Panc1 (cell line): Measurements from ENCODE around the gene DCST2. TPM values are rescaled to one million over a fixed set of nuclear protein-coding genes. Genes with fewer than 3 reads are reported as not detected.

Experiments
- ATAC-seq: fragments of 200-7000 bp; cut with Tn5 transposase; 2 replicates; pipeline ENCODE4 v1.9.1; 2020; ENCODE audit warnings: mild to moderate bottlenecking, moderate library complexity
- BruUV-seq: library from RNA; stranded (reverse); fragments of 400-500 nt; replicated peaks from 2 replicates; lab custom pipeline; 2021; lab: Mats Ljungman, UMichigan
- CTCF ChIA-PET: fragments of 300-600 bp; sonication (Branson Sonifier 250); formaldehyde crosslinking; loops from one replicate; lab custom pipeline; 2022; ENCODE audit warnings: antibody characterized with exemption; lab: Charles Lee
- POLR2A ChIA-PET: fragments of 300-600 bp; sonication (Branson Sonifier 250); formaldehyde crosslinking; loops from one replicate; lab custom pipeline; 2022; ENCODE audit warnings: antibody characterized with exemption; lab: Charles Lee
- DNase-seq: peaks from one replicate; pipeline ENCODE4 v3.0.0-alpha.2; 2010; ENCODE audit warnings: low read depth, low spot score
- H3K27ac ChIP-seq: 2 replicates; pipeline ENCODE4 v1.5.1; 2011; ENCODE audit warnings: mild to moderate bottlenecking, low read length, inconsistent platforms
- H3K27me3 ChIP-seq: fragments of 200-500 bp; sonication (Bioruptor generic); 2 replicates; pipeline ENCODE4 v1.6.0; 2014; ENCODE audit warnings: low read length, inconsistent platforms; ENCODE audit not compliant: control insufficient read depth, insufficient read depth
- H3K36me3 ChIP-seq: fragments of 200-500 bp; sonication (Bioruptor generic); 2 replicates; pipeline ENCODE4 v1.5.1; 2014; ENCODE audit warnings: inconsistent platforms, mild to moderate bottlenecking, low read length, moderate library complexity; ENCODE audit not compliant: control insufficient read depth, insufficient read depth
- H3K4me1 ChIP-seq: 2 replicates; pipeline ENCODE4 v1.5.1; 2011; ENCODE audit warnings: inconsistent platforms, mild to moderate bottlenecking, low read length, moderate library complexity; ENCODE audit not compliant: control insufficient read depth, insufficient read depth
- H3K4me3 ChIP-seq, 2 experiments: 2 replicates each; pipeline ENCODE4 v1.5.1; 2011 to 2012; ENCODE audit warnings: low read depth in 2 of 2, low read length in 2 of 2, mild to moderate bottlenecking in 2 of 2, inconsistent platforms in 1 of 2, moderate library complexity in 1 of 2
- H3K9me3 ChIP-seq: fragments of 200-500 bp; sonication (Bioruptor generic); 2 replicates; pipeline ENCODE4 v1.5.1; 2014; ENCODE audit warnings: low read depth, mild to moderate bottlenecking, inconsistent platforms, low read length, moderate library complexity; ENCODE audit not compliant: control insufficient read depth, insufficient read depth
- POLR2AphosphoS5 ChIP-seq: IDR thresholded peaks from 2 replicates; pipeline ENCODE4 v1.6.1; 2012; ENCODE audit warnings: mild to moderate bottlenecking, low read depth, low read length, moderate library complexity
- SIN3A ChIP-seq: IDR thresholded peaks from 2 replicates; pipeline ENCODE4 v1.6.1; 2012; ENCODE audit warnings: low read depth, mild to moderate bottlenecking, low read length, moderate library complexity, borderline replicate concordance; ENCODE audit not compliant: insufficient read depth
- TCF7L2 ChIP-seq: IDR thresholded peaks from 2 replicates; pipeline ENCODE4 v1.6.1; 2011; ENCODE audit warnings: mild to moderate bottlenecking, low read depth, low read length, inconsistent platforms
- in situ Hi-C: cut with HindIII; loops from 2 replicates; pipeline ENCODE4 v1.10.0; 2016; ENCODE audit warnings: low sequenced_read_pairs, low pct_unique_long_range_greater_than_20kb
- intact Hi-C: fragments of 100-400 bp; cut with micrococcal nuclease; formaldehyde crosslinking; loops from one replicate; pipeline ENCODE4 v1.10.0; 2022; ENCODE audit not compliant: unreplicated experiment
- total RNA-seq: library from RNA; stranded (reverse); gene quantifications from one replicate; pipeline ENCODE4 v1.2.1, GENCODE V29; 2021; ENCODE audit not compliant: unreplicated experiment
- TF ChIP-seq, protein P1 (sequence below): fragments of 450-650 bp; IDR thresholded peaks from 2 replicates; pipeline ENCODE4 v1.5.1; 2017; ENCODE audit warnings: mild to moderate bottlenecking
- TF ChIP-seq, protein P2 (sequence below), 2 experiments: IDR thresholded peaks; 2 replicates each; pipeline ENCODE4 v1.6.1; 2011 to 2012; ENCODE audit warnings: low read depth in 2 of 2, control low read depth in 1 of 2, low read length in 1 of 2, mild to moderate bottlenecking in 1 of 2, moderate library complexity in 1 of 2; ENCODE audit not compliant: insufficient read depth in 1 of 2

DCST2 gene
- total RNA-seq, 1 experiment from 2014 or later, result 0.13 TPM

DNA sequence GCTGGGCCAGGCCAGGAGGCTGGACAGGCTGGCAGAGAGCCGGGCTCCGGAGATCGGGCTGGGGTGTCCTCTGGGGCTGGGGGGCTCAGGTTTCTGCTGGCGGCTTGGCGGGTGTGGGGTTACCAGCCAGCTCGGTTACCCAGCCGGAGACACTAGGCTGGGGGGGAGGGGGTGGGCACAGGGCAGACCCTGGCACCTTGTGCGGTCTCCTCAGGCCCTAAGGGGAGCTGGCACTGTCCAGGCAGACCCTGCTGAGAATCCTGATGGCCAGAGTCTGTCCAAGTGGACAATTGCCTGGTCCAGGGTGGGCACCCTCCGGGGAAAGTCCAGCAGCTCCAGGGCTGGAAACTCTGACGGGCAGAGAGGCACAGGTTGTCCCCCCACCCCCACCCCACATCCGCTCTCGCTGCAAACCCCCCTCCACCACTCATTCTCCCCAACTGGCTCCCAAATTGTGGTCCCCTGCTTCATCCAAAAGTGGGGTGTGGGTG, 24.3 kb downstream of the DCST2 start:
- H3K4me1 ChIP-seq, result peaks cover 54% of the 10 kb centered on the region
- in situ Hi-C loops, result no loop called here
- no peak overlapping the region for H3K4me3 ChIP-seq
- no peaks in the 10 kb centered on the region for H3K27me3 ChIP-seq
- 0 out of 2 replicates have a peak, but pooled peaks cover 2% of the 10 kb centered on the region for H3K36me3 ChIP-seq
- no TSS peak for BruUV-seq
- TF ChIP-seq, protein P1, sequence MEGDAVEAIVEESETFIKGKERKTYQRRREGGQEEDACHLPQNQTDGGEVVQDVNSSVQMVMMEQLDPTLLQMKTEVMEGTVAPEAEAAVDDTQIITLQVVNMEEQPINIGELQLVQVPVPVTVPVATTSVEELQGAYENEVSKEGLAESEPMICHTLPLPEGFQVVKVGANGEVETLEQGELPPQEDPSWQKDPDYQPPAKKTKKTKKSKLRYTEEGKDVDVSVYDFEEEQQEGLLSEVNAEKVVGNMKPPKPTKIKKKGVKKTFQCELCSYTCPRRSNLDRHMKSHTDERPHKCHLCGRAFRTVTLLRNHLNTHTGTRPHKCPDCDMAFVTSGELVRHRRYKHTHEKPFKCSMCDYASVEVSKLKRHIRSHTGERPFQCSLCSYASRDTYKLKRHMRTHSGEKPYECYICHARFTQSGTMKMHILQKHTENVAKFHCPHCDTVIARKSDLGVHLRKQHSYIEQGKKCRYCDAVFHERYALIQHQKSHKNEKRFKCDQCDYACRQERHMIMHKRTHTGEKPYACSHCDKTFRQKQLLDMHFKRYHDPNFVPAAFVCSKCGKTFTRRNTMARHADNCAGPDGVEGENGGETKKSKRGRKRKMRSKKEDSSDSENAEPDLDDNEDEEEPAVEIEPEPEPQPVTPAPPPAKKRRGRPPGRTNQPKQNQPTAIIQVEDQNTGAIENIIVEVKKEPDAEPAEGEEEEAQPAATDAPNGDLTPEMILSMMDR, result no peak
- no peak for TF ChIP-seq POLR2AphosphoS5
- TF ChIP-seq, protein P2, sequence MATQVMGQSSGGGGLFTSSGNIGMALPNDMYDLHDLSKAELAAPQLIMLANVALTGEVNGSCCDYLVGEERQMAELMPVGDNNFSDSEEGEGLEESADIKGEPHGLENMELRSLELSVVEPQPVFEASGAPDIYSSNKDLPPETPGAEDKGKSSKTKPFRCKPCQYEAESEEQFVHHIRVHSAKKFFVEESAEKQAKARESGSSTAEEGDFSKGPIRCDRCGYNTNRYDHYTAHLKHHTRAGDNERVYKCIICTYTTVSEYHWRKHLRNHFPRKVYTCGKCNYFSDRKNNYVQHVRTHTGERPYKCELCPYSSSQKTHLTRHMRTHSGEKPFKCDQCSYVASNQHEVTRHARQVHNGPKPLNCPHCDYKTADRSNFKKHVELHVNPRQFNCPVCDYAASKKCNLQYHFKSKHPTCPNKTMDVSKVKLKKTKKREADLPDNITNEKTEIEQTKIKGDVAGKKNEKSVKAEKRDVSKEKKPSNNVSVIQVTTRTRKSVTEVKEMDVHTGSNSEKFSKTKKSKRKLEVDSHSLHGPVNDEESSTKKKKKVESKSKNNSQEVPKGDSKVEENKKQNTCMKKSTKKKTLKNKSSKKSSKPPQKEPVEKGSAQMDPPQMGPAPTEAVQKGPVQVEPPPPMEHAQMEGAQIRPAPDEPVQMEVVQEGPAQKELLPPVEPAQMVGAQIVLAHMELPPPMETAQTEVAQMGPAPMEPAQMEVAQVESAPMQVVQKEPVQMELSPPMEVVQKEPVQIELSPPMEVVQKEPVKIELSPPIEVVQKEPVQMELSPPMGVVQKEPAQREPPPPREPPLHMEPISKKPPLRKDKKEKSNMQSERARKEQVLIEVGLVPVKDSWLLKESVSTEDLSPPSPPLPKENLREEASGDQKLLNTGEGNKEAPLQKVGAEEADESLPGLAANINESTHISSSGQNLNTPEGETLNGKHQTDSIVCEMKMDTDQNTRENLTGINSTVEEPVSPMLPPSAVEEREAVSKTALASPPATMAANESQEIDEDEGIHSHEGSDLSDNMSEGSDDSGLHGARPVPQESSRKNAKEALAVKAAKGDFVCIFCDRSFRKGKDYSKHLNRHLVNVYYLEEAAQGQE (IDR thresholded peaks at IDR 0.05; ENCODE audit: insufficient read depth in 1 of 2, low read depth in 2 of 2, low read length in 1 of 2), result no peak
- TF ChIP-seq SIN3A, result no peak
- no peak for TF ChIP-seq TCF7L2
- no peak overlapping the region for H3K27ac ChIP-seq
- CTCF ChIA-PET, result no interaction called here
- ATAC-seq (no peak), DNase-seq (no peak)
- POLR2A ChIA-PET, result interaction anchor here (0.6 kb wide), 1 partner anchor 55 kb away, joined by 8 read pairs; no protein-coding TSS in a partner anchor
- intact Hi-C loops, result no loop called here
- H3K9me3 ChIP-seq, result no peaks in the 10 kb centered on the region

DNA sequence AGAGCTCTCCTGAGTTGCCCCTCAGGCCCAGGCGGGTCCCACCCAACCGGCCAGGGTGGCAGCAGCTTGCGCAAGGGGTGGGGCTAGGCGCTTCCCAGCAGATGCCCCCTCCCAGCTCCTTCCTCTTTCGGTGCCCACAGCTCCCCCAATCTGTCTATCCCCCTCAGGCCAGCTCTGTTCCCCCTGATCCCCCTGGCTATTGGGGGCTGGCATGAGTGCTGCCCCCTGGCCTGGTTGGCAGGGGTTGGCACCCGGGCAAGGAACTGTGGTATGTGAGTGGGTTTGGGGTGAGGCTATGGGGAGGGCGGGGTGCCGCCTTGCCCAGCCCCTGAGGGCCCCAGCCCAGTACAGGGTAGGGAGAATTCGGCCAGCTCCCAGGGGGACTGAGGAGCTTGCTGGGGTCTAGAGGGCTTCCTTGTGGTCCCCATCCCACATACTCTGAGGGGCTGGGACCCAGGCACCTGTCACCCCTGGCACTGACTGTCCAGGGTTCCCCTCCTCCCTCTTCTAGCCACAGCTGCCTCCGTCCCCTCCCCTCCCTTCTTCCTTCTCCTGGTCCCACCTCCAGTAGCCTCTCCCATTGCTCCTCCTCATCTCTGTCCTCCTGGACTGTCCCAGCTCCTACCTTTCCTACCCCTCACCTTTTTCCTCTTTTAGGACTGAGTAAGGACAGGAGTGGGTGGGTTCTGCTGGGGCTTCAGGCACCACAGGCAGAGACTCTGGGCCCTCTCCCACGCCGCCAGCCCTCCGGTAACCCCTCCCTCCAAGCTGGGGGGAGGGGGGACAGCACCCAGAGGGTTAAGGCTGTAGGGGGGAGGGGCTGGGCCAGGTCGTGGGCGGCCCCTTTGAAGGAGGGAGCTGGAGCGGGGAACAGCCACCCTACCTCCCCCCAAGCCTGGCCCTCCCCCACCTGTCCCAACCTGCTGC, 25.3 kb downstream of the DCST2 start:
- H3K9me3 ChIP-seq, result no peaks in the 10 kb centered on the region
- H3K36me3 ChIP-seq, result 0 out of 2 replicates have a peak, but pooled peaks cover 2% of the 10 kb centered on the region
- ATAC-seq (no peak), DNase-seq (no peak)
- CTCF ChIA-PET, result interaction anchor here (0.7 kb wide), 1 partner anchor 75 kb away, joined by 3 read pairs; no protein-coding TSS in a partner anchor
- H3K27ac ChIP-seq, result no peak overlapping the region
- in situ Hi-C loops, result no loop called here
- no peak overlapping the region for H3K4me3 ChIP-seq
- POLR2A ChIA-PET, result interaction anchor here (0.6 kb wide), 1 partner anchor 56 kb away, joined by 8 read pairs; no protein-coding TSS in a partner anchor
- peaks cover 54% of the 10 kb centered on the region for H3K4me1 ChIP-seq
- BruUV-seq, result no TSS peak
- no peaks in the 10 kb centered on the region for H3K27me3 ChIP-seq
- intact Hi-C loops, result no loop called here
- TF ChIP-seq TCF7L2, result no peak
- TF ChIP-seq POLR2AphosphoS5, result no peak
- TF ChIP-seq, protein P2 (IDR thresholded peaks at IDR 0.05; ENCODE audit: insufficient read depth in 1 of 2, low read depth in 2 of 2, low read length in 1 of 2), result no peak
- TF ChIP-seq SIN3A, result no peak
- TF ChIP-seq, protein P1, result no peak
